DOHH2 (cell line): ENCODE results near the gene AP1M2.

ENCODE experiments used
- H3F3A ChIP-seq: fragments of 200-600 bp; sonication (generic), shearing (Covaris generic); 2 replicates; pipeline ENCODE4 v1.6.0; 2016; ENCODE audit warnings: antibody characterized with exemption, mild to moderate bottlenecking; ENCODE audit not compliant: control insufficient read depth, insufficient read depth
- H3K27ac ChIP-seq: fragments of 200-600 bp; sonication (generic); 2 replicates; pipeline ENCODE4 v1.5.1; 2014; ENCODE audit warnings: low read depth, mild to moderate bottlenecking, low read length, moderate library complexity
- H3K27me3 ChIP-seq: fragments of 200-600 bp; sonication (generic); 2 replicates; pipeline ENCODE4 v1.6.1; 2014; ENCODE audit warnings: mild to moderate bottlenecking, low read length, mixed read lengths; ENCODE audit not compliant: control insufficient read depth
- H3K36me3 ChIP-seq: fragments of 200-600 bp; sonication (generic); 2 replicates; pipeline ENCODE4 v1.6.1; 2014; ENCODE audit warnings: mild to moderate bottlenecking, low read length, moderate library complexity, mixed read lengths; ENCODE audit not compliant: control insufficient read depth
- H3K4me1 ChIP-seq: fragments of 200-600 bp; sonication (generic); 2 replicates; pipeline ENCODE4 v1.6.1; 2014; ENCODE audit warnings: mild to moderate bottlenecking, low read length, mixed read lengths; ENCODE audit not compliant: control insufficient read depth
- H3K4me2 ChIP-seq: fragments of 200-600 bp; sonication (generic); 2 replicates; pipeline ENCODE4 v1.6.0; 2014; ENCODE audit warnings: mild to moderate bottlenecking, low read length, moderate library complexity
- H3K4me3 ChIP-seq: fragments of 200-600 bp; sonication (generic); 2 replicates; pipeline ENCODE4 v1.5.1; 2014; ENCODE audit warnings: mild to moderate bottlenecking, low read length, mixed read lengths
- H3K79me2 ChIP-seq: fragments of 200-600 bp; sonication (generic); 2 replicates; pipeline ENCODE4 v1.6.1; 2014; ENCODE audit warnings: mild to moderate bottlenecking, low read length, mixed read lengths; ENCODE audit not compliant: control insufficient read depth
- H3K9me2 ChIP-seq: fragments of 200-600 bp; sonication (generic); replicated peaks from 2 replicates; pipeline ENCODE4 v1.6.1; 2014; ENCODE audit warnings: mild to moderate bottlenecking, low read length, mixed read lengths; ENCODE audit not compliant: control insufficient read depth
- H3K9me3 ChIP-seq: fragments of 200-600 bp; sonication (generic); 2 replicates; pipeline ENCODE4 v1.6.1; 2014; ENCODE audit warnings: antibody characterized with exemption, low read length, mixed read lengths; ENCODE audit not compliant: control insufficient read depth, insufficient read depth
- H4K20me1 ChIP-seq: fragments of 200-600 bp; sonication (generic); 2 replicates; pipeline ENCODE4 v1.6.0; 2014; ENCODE audit warnings: low read depth, mild to moderate bottlenecking, antibody characterized with exemption, low read length, moderate library complexity; ENCODE audit not compliant: control insufficient read depth, insufficient read depth
- CTCF ChIP-seq: fragments of 200-600 bp; sonication (generic); IDR thresholded peaks from one replicate; pipeline ENCODE4 v1.5.1; 2014; ENCODE audit warnings: antibody characterized with exemption, mild to moderate bottlenecking, low read depth, low read length; ENCODE audit not compliant: poor library complexity, severe bottlenecking
- EZH2phosphoT487 ChIP-seq: fragments of 200-600 bp; sonication (generic); IDR thresholded peaks from 2 replicates; pipeline ENCODE4 v1.6.1; 2017; ENCODE audit warnings: borderline replicate concordance, mild to moderate bottlenecking, antibody characterized with exemption, low read length, moderate library complexity, mixed read lengths

AP1M2 gene

GRCh38 chr19:10603084-10603872 is 16.2 kb upstream of the AP1M2 start:
- Histone ChIP-seq H3F3A (peaks cover 12% of the 10 kb centered on the region), H3K27ac (peak overlapping the region; percentile 94), H3K4me3 (peak overlapping the region; percentile 93), H3K27me3 (peaks cover 13% of the 10 kb centered on the region), H3K9me2 (no peaks in the 10 kb centered on the region), H3K36me3 (peaks cover 12% of the 10 kb centered on the region; the same call in 1 of the 2 replicates), H4K20me1 (no peaks in the 10 kb centered on the region), H3K9me3 (no peaks in the 10 kb centered on the region), H3K79me2 (peaks cover 52% of the 10 kb centered on the region), H3K4me1 (peaks cover 24% of the 10 kb centered on the region), H3K4me2 (peak overlapping the region; percentile 89)
- TF ChIP-seq EZH2phosphoT487 (no peak), CTCF (no peak)

- Histone ChIP-seq H3K79me2 (peaks cover 49% of the 10 kb centered on the region), H3K9me3 (no peaks in the 10 kb centered on the region), H3K4me1 (peaks cover 24% of the 10 kb centered on the region), H3F3A (peaks cover 18% of the 10 kb centered on the region), H3K4me2 (peak overlapping the region; percentile 89), H3K27me3 (peaks cover 15% of the 10 kb centered on the region), H3K27ac (peak overlapping the region; percentile 94), H3K4me3 (peak overlapping the region; percentile 93), H3K36me3 (peaks cover 12% of the 10 kb centered on the region; the same call in 1 of the 2 replicates), H4K20me1 (no peaks in the 10 kb centered on the region), H3K9me2 (no peaks in the 10 kb centered on the region)
- TF ChIP-seq EZH2phosphoT487: no peak
- TF ChIP-seq CTCF: no peak
These were observed 15.4 kb upstream of the AP1M2 start for GRCh38 chr19:10602330-10603083.

- Histone ChIP-seq H4K20me1 (no peaks in the 10 kb centered on the region), H3K27me3 (peaks cover 15% of the 10 kb centered on the region), H3K36me3 (peaks cover 12% of the 10 kb centered on the region; the same call in 1 of the 2 replicates), H3K79me2 (peaks cover 44% of the 10 kb centered on the region), H3K4me3 (peak overlapping the region; percentile 32; the same call in 1 of the 2 replicates), H3F3A (peaks cover 18% of the 10 kb centered on the region), H3K9me3 (no peaks in the 10 kb centered on the region), H3K27ac (no peak overlapping the region), H3K4me1 (peaks cover 25% of the 10 kb centered on the region), H3K9me2 (no peaks in the 10 kb centered on the region), H3K4me2 (peak overlapping the region; percentile 51)
- no peak for TF ChIP-seq EZH2phosphoT487
- no peak for TF ChIP-seq CTCF
These were observed 14.9 kb upstream of the AP1M2 start for GRCh38 chr19:10601999-10602329.
